T47D (cell line): ENCODE measurements around the gene HIBCH.

Source experiments
- DNase-seq, 2 experiments: peaks; one replicate each; pipeline versions ENCODE4 v3.0.0 to v3.0.0-alpha.2; 2011 to 2012; ENCODE audit warnings: low read depth in 1 of 2, low spot score in 1 of 2
- JUND ChIP-seq: IDR thresholded peaks from 2 replicates; pipeline ENCODE4 v1.6.1; 2012; ENCODE audit warnings: low read depth
- in situ Hi-C: cut with HindIII; loops from 2 replicates; pipeline ENCODE4 v1.10.0; 2016; ENCODE audit warnings: low sequenced_read_pairs, low pct_unique_long_range_greater_than_20kb

Gene HIBCH

DNA sequence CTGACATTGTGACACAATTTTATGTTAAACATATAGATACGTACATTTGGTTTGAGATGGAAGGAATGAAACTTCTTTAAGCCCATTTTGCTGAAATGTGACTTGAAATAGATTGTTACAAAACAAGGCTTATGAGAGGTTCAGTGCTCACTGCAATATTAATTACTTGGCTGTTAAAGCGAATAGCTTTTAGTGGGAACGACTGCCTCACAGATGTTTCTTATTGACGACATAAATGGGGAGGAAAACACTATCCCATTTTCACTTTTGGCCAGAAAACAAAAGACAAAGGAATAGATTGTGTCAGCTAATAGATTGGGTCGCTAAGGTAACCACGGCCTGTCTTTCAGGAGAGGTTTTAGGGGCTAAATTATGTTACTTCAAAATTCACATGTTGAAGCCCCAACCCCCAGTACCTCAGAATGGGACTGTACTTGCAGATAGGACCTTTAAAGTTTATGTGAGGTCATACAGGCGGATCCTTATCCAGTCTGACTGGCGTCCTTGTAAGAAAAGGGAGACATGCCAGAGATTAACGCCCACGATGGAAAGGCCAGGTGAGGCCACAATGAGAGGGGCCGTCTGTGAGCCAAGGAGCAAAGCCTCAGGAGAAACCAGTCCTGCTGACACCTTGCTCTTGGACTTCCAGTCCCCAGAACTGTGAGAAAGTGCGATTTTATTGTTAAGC is 34.5 kb upstream of the HIBCH start:
- no peak for TF ChIP-seq JUND
- no peak for DNase-seq
- in situ Hi-C loops, result no loop called here

DNA sequence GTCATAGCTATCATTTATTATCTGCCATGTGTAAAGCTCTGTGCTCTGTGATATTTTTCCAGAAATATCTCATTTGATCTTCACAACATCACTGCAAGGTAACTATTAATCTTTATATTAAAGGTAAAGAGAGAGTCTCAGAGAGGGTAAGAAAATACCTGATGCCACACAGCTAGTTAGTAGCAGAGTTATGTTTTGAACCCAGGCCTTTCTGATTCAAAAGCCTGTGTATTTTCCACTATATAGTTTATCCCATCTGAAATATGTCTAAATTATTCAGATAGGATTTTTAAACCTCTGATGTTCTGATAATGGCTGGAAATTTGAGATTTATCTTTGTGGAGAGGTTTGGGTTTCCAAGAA is 33.9 kb upstream of the HIBCH start:
- no peak for DNase-seq
- in situ Hi-C loops, result no loop called here
- TF ChIP-seq JUND, result no peak

- no peak for TF ChIP-seq JUND
- no peak for DNase-seq
- in situ Hi-C loops, result no loop called here
Measured at GRCh38 chr2:190352668-190353536, 33.3 kb upstream of the HIBCH start.

DNA sequence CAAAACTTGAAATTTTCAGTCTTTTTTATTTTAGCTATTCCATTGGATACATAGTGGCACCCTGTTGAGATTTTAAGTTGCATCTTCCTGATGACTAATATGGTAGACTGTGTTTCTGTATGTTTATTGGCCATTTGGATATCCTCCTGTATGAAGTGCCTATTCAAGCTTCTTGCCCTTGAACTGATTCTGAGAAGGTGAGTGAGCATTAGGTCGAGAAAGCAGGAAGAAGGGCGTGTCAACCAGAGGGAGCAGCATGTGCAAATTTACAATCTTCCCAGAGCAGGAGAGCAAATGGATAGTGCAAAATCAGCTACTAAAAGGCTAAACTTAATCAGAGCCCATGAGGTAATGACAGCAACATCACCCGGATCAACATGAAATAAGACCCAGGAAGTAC is 32.3 kb upstream of the HIBCH start:
- TF ChIP-seq JUND, result no peak
- DNase-seq, result no peak
- in situ Hi-C loops, result no loop called here

DNA sequence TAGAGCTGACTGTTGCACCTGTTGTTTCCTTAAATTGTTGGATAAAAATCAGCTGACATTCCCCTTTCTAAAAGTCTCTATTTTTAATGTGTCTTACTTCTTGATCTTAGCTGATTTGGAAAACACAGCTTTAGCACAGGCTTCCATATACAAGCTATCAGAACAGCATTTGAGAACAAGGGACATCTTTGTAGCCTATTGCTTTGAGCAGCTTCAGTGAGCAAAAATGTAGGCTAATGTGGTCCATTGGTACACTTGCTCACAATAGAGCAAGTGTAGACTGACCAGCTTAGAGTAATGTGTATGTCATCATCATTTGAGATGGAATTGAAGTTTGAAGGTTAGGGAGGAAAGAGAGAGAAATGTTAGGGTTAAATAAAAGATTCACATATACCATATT is 30.7 kb upstream of the HIBCH start:
- DNase-seq, result no peak
- in situ Hi-C loops, result no loop called here

DNA sequence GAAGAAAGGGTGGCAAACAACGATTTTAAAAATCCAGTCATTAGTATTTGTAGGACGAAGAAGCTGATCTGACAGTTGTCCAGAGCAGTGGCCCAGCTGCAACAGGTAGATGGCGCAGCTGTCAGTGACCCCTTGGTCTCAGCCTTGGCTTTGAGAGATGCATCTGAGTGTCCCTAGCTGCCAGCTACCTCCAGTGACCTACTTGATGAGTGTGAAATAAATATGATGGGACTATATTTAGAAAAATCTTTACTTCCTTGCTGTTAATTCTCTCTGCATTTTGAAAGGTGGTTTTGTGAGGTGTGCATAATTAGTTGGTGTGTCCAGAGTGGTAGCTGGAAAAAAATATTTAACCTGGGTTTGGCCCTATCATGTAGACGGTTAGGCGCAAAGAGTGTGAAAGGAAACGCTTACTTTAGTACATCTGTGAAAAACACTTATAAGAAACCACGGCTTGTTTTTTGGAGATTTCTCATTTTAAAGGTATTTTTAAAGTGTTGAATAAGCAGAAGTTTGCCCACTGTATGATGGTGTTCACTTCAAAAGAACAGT is 24.7 kb upstream of the HIBCH start:
- no peak for DNase-seq
- in situ Hi-C loops, result no loop called here
- TF ChIP-seq JUND, result no peak

More for the DNA sequence above, 30.7 kb upstream of the HIBCH start:
- no peak for TF ChIP-seq JUND

DNA sequence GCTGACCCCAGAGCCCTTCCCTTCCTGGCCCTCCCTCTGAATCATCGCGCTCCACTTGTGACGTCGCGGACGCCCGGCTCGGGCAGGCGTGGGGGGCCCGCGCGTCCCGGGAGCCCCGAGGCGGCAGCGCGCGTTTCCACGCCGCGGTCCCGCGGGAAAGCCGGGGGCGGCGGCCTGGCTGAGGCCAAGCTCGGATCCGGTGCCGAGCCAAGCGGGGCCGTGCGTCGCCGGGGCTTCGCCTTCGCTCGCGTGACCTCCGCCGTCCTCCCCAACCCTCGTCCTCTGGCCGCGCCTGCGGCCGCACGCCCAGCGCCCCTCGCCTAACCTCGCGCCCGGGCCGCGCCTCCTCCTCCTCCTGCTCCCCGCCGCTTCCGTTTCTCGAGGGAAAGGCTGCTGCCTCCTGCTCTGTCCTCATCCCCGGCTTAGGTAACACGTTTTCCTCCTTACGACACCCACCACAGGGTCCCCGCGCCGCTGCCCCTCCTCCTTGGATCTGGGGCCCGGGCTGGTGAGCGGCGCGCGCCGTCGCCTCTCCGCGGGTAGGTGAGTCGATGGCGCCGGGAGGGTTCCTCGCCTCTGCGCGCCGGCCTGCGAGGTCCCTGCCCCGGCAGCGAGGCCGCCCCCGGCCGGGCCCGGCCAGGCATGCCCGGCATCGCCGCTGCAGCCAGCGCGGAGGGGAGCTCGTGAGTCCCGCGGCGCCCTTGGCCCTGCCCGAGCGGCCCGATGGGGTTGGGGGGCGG is 24.1 kb upstream of the HIBCH start, which contains the start of gene INPP1:
INPP1 (plus strand) TSS at position 54 of the 740 bp plus-strand sequence. CDS start 16,514 bp downstream, outside the sequence.
- in situ Hi-C loops, result no loop called here
- no peak for TF ChIP-seq JUND
- no peak for DNase-seq

DNA sequence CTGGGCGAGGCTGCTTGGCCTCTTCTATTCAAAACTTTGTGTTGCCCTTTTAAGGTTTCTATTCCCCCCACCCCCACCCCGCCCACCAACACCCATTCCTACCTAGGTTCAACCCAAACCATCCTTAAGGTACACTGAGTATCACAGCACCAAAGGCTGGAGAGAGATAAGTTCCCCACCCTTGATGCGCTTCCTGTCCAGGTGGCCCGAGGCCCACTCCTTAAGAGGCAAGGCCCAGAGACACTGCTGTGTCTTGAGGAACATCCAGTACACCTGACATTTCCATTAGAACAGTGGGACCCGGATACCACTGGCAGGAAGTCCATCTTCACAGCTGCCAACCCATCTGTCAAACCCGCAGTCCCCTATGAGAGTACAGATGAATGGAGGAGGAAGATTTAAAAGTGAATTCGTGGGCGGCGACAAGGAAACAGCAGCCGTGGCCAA is 23.5 kb upstream of the HIBCH start:
- no peak for DNase-seq
- TF ChIP-seq JUND, result no peak
- in situ Hi-C loops, result no loop called here

GRCh38 chr2:190342611-190343010 is 23.0 kb upstream of the HIBCH start:
- in situ Hi-C loops, result no loop called here
- TF ChIP-seq JUND, result no peak
- no peak for DNase-seq

DNA sequence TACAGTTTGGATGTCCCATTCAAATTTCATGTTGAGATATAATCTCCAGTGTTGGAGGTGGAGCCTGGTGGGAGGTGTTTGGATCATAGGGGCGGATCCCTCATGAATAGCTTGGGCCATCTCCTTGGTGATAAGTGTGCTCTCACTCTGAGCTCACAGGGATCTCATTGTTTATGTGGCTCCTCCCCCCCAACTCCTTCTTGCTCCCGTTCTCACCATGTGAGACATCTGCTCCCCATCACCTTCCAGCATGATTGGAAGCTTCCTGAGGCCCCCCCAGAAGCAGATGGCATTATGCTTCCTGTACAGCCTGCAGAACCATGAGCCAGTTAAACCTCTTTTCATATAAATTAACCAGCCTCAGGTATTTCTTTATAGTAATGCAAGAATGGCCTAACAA is 20.7 kb upstream of the HIBCH start:
- in situ Hi-C loops, result no loop called here
- TF ChIP-seq JUND, result no peak
- DNase-seq, result no peak

GRCh38 chr2:190339394-190339793 is 19.8 kb upstream of the HIBCH start:
- no peak for TF ChIP-seq JUND
- in situ Hi-C loops, result no loop called here
- no peak for DNase-seq

GRCh38 chr2:190338453-190338852 is 18.8 kb upstream of the HIBCH start:
- in situ Hi-C loops, result no loop called here
- DNase-seq, result no peak
- TF ChIP-seq JUND, result no peak
